ENCODE data around the gene ARHGDIG. TPM values are rescaled to one million over a fixed set of nuclear protein-coding genes. Genes with fewer than 3 reads are reported as not detected.

ARHGDIG gene
- total and polyA plus RNA-seq, 9 donors = 0.10 to 0.77 TPM; not detected in 7

- H3K4me3 ChIP-seq = no peak overlapping the region
- no peak for DNase-seq
- WGBS, 3 donors = 89 to 93% (median 92%) methylated on average over 24 to 32 of the region's 32 CpGs
- H3K27me3 ChIP-seq = no peaks in the 10 kb centered on the region
- no peaks in the 10 kb centered on the region for H3K9me3 ChIP-seq
- TF ChIP-seq EP300 (IDR thresholded peaks at IDR 0.05) (no peak), CTCF (IDR thresholded peaks at IDR 0.05) (no peak), POLR2A (IDR thresholded peaks at IDR 0.05) (no peak)
- no peaks in the 10 kb centered on the region for H3K4me1 ChIP-seq (ENCODE audit: insufficient read depth)
- H3K36me3 ChIP-seq = no peaks in the 10 kb centered on the region
- intact Hi-C loops (cut with DNase I) = no loop called here
- H3K27ac ChIP-seq = no peak overlapping the region
These were observed 12.8 kb downstream of the ARHGDIG start for GRCh38 chr16:293043-293775.

GRCh38 chr16:296276-296675, 15.9 kb downstream of the ARHGDIG start:
- Histone ChIP-seq H3K27ac (no peak overlapping the region), H3K36me3 (no peaks in the 10 kb centered on the region), H3K4me3 (no peak overlapping the region), H3K4me1 (ENCODE audit: insufficient read depth) (no peaks in the 10 kb centered on the region), H3K27me3 (no peaks in the 10 kb centered on the region), H3K9me3 (no peaks in the 10 kb centered on the region)
- no peak for DNase-seq
- intact Hi-C loops (cut with DNase I) = no loop called here
- no peak for TF ChIP-seq EP300 (IDR thresholded peaks at IDR 0.05)
- TF ChIP-seq POLR2A (IDR thresholded peaks at IDR 0.05) = no peak
- WGBS, 3 donors = 92 to 95% (median 94%) methylated on average over 14 of the region's 14 CpGs

GRCh38 chr16:296806-297510, 16.6 kb downstream of the ARHGDIG start:
- DNase-seq = no peak
- H3K36me3 ChIP-seq = no peaks in the 10 kb centered on the region
- H3K9me3 ChIP-seq = no peaks in the 10 kb centered on the region
- TF ChIP-seq CTCF (IDR thresholded peaks at IDR 0.05) = no peak
- no peak for TF ChIP-seq POLR2A (IDR thresholded peaks at IDR 0.05)
- no peak for TF ChIP-seq EP300 (IDR thresholded peaks at IDR 0.05)
- no peak overlapping the region for H3K4me3 ChIP-seq
- intact Hi-C loops (cut with DNase I) = no loop called here
- H3K4me1 ChIP-seq (ENCODE audit: insufficient read depth) = no peaks in the 10 kb centered on the region
- no peak overlapping the region for H3K27ac ChIP-seq
- no peaks in the 10 kb centered on the region for H3K27me3 ChIP-seq
- 88 to 91% (median 90%) methylated on average over 36 to 37 of the region's 37 CpGs for WGBS, 3 donors

GRCh38 chr16:297832-298231, 17.4 kb downstream of the ARHGDIG start:
- Histone ChIP-seq H3K27me3 (no peaks in the 10 kb centered on the region), H3K36me3 (no peaks in the 10 kb centered on the region), H3K9me3 (no peaks in the 10 kb centered on the region), H3K4me3 (no peak overlapping the region), H3K4me1 (ENCODE audit: insufficient read depth) (no peaks in the 10 kb centered on the region), H3K27ac (no peak overlapping the region)
- TF ChIP-seq POLR2A (IDR thresholded peaks at IDR 0.05) (no peak), CTCF (IDR thresholded peaks at IDR 0.05) (no peak), EP300 (IDR thresholded peaks at IDR 0.05) (no peak)
- intact Hi-C loops (cut with DNase I) = no loop called here
- DNase-seq = no peak
- WGBS, 3 donors = 90% methylated on average over 30 to 32 of the region's 32 CpGs

- H3K27ac ChIP-seq = no peak overlapping the region
- intact Hi-C loops (cut with DNase I) = no loop called here
- WGBS, 3 donors = 89 to 91% (median 91%) methylated on average over 6 of the region's 6 CpGs
- TF ChIP-seq POLR2A (IDR thresholded peaks at IDR 0.05) = no peak
- TF ChIP-seq CTCF (IDR thresholded peaks at IDR 0.05) = no peak
- TF ChIP-seq EP300 (IDR thresholded peaks at IDR 0.05) = no peak
- H3K4me1 ChIP-seq (ENCODE audit: insufficient read depth) = peaks cover 3% of the 10 kb centered on the region
- H3K27me3 ChIP-seq = no peaks in the 10 kb centered on the region
- DNase-seq = no peak
- H3K36me3 ChIP-seq = no peaks in the 10 kb centered on the region
- no peaks in the 10 kb centered on the region for H3K9me3 ChIP-seq
- no peak overlapping the region for H3K4me3 ChIP-seq
These were observed 20.8 kb downstream of the ARHGDIG start for GRCh38 chr16:301235-301634.
